Measurements from ENCODE around the gene B4GALT4.
"Not testable (repeated sequence)": the region's sequence is repeated elsewhere in the genome, so short reads cannot be mapped to it uniquely, and the experiment has no call there.

Gene B4GALT4, protein sequence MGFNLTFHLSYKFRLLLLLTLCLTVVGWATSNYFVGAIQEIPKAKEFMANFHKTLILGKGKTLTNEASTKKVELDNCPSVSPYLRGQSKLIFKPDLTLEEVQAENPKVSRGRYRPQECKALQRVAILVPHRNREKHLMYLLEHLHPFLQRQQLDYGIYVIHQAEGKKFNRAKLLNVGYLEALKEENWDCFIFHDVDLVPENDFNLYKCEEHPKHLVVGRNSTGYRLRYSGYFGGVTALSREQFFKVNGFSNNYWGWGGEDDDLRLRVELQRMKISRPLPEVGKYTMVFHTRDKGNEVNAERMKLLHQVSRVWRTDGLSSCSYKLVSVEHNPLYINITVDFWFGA

DNA sequence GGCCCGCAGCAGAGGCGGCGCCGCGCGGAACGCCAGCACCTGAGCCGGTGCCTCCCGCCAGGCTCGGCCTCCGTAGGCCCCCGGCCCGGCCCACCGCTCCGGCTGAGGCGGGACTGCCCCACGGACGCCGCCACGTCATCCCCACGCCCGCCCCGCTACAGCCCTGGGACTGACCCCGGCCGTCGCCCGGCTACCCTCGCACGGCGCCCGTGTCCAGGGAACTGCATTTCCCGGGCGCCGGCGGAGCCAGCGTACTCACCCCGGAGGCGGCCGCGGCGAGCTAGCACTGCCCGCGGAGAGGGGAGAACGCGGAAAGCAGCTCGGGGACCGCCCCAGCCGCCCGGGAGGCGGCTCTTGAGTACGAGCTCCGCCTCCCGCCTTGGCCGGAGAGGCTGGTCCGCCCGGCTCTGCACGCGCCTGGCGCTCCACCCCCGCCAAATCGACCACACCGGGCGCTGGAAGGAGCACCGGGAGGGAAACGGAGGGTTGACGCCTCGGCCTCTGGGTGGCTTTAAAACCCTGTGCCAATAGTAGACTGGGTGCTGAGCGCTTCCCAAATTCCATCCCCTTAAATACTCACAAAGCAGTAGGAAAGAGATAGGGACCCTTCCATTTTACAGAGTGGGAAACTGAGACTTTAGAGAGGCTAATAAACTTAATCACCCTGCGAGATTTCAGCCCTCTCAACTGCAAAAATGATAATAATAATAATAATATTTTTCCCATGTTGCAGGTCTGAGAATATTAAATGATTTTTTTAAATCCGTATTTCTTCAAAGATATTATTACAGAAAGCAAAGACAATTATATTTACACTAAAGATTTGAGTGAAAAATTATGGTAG, at the start of gene B4GALT4:
Gene B4GALT4 (minus strand): TSS at position 288 of the 844 bp plus-strand sequence. CDS start 10,779 bp downstream, outside the sequence.
- DNase-seq, result peak in 54 of 56 donors; percentile 10 to 85 (median 66)

- no peak for DNase-seq
Measured at GRCh38 chr3:119289404-119289770, 48.7 kb upstream of the B4GALT4 start.

DNA sequence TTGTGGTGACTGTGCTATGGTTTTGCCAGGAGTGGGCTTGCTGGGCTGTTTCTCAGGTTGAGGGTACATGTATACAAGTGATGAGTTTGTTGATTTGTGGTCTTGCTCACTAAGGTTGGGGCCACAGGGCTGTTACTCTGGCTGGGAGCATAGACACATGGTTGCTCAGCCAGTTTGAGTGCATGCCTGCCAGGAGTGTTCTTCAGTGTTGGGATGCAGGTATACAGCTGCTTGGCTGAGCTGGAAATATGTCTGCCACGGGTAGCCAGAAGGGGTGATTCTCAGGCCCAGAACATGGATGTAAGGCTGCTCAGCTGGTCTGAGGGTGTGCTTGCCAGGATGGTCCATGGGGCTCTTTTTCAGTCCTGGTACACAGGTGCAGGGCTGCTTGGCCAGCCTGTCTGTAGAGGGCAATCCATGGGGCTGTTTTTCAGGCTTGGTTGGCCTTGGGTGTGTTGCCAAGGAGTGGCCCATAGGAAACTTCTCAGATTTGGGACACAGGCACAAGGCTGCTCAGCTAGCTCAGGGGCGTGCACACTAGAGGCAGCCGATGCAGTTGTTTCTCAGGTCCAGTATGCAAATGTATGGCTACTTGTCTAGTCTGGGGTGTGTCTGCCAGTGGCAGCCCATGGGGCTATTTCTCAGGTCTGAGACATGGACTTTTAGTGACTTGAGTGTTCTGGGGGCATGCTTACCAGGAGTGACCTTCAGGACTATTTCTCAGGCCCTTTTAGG, 48.2 kb upstream of the B4GALT4 start:
- DNase-seq, result no peak

DNA sequence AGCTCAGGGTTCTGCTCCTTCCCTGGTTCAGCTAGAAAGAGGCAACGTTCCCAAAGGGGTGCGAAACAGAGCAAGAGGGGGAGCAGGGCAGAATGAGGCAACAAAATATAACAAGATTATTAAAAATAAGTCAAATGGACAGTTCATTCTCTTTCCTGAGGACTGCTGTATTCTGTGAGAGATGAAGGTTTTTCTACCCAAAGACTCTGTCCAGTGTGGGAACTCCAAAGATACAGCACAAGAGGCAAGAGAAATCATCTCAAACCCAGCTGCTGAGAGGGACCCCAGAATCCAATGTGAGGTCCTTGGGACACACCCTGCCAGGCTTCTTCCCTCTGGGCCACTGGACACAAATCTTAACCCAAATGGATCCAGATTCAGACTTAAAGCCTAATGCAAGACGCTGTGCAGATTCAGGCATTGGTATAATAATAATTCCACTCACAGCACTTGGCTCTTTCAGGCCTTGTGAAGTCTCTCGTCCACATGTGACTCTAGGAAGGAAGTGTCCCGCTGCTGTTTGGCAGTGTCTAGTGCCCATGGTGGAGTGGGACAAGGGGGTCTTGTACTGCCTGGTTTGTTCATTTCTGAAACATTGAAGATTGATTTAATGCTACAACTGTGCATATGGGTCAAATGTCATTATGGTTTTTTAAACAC, 39.0 kb upstream of the B4GALT4 start:
- peak in 7 of 56 donors; percentile 12 to 59 (median 31) for DNase-seq

- DNase-seq, result peak in 20 of 56 donors; percentile 7 to 61 (median 28)
Measured at GRCh38 chr3:119279101-119279554, 38.5 kb upstream of the B4GALT4 start.

GRCh38 chr3:119276680-119277079, 36.0 kb upstream of the B4GALT4 start:
- DNase-seq, result no peak

- not testable (repeated sequence) for DNase-seq
Measured at GRCh38 chr3:119270212-119270611, 29.5 kb upstream of the B4GALT4 start.

- no peak for DNase-seq
Measured at GRCh38 chr3:119261055-119261454, 20.4 kb upstream of the B4GALT4 start.

DNA sequence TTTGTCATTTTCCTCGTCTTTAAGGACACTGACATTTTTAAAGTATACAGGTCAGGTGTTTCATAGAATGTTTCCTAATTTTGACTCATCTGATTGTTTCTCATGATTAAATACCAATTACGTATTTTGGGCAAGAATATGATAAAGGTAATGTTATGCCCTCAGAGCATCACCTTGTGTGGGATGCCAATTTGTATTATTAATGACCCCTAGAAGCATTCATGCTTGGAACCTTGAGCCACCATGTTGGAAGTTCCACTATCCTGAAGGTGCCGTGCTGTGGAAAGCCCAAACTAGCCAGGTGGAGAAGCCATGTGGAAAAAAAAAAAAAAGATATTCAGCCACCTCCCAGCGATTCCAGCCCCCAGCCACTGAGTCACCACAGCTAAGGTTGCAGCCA, 19.1 kb upstream of the B4GALT4 start:
- DNase-seq, result no peak

DNA sequence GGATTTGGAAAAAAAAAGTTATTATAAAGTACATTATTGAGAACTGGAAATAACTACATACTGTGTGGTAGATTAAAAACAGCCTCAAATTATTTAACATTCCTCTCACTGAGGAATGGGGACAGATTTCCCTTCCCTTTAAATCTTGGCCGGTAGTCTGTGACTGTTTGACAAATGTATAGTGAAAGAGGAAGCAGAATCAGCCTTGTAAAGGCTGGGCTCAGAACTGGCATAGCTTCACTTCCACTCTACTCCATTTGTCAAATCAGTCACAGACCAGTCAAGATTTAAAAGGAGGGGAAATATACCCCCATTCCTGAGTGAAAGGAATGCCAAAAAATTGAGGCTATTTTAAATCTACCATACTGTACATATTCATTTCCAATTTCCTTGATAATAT, 18.2 kb upstream of the B4GALT4 start:
- DNase-seq, result no peak

DNA sequence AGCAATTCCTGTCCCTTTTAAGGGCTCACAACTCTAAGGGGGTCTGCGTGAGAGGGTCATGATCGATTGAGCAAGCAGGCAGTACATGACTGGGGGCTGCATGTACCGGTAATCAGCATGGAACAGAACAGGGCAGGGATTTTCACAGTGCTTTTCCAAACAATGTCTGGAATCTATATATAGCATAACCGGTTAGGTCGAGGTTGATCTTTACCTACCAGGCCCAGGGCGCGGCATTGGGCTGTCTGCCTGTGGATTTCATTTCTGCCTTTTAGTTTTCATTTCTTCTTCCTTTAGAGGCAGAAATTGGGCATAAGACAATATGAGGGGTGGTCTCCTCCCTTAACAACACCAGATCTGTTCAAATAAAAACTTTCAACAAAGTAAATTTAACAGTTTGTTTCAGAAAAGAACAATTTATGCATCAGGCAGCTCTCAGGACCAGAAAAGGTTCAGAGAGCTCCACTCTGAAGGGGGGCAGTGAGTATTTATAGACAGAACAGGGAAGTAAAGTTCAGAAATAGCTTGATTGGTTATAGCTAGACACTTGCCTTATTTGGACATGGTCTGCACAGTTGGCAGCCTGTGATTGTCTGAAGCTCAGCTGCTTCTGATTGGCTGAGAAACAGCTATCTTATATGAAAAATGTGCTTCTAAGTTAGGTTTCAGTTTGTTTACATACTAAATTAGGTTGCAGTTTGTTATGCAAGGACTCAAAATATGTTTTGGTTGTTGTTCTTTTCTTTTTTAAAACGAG, 17.2 kb upstream of the B4GALT4 start:
- no peak for DNase-seq

GRCh38 chr3:119257111-119257510, 16.4 kb upstream of the B4GALT4 start:
- DNase-seq, result no peak

DNA sequence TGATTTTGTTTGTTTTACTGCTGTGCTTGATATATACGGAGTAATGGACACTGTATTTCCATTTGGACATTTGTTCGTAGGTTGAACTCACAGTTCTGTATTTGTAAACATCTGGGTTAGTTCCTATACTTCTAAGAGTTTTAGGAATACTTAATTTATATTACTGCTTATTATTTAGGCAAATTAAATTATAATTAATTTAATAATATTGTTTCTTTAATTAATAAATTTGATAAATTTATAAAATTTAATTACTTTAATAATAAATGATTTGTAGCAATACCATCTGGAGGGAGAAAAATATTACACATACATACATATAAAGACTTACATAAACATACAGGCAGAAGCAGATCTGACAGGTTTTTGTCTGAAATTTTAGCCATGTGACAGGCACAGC, 14.5 kb upstream of the B4GALT4 start:
- DNase-seq, result no peak

GRCh38 chr3:119245778-119246177, 5.1 kb upstream of the B4GALT4 start:
- DNase-seq, result peak in 5 of 56 donors; percentile 3 to 16 (median 12)

- DNase-seq, result no peak
Measured at GRCh38 chr3:119243712-119244111, 3.0 kb upstream of the B4GALT4 start.

GRCh38 chr3:119243058-119243529, 2.4 kb upstream of the B4GALT4 start:
- DNase-seq, result not testable (repeated sequence)

DNA sequence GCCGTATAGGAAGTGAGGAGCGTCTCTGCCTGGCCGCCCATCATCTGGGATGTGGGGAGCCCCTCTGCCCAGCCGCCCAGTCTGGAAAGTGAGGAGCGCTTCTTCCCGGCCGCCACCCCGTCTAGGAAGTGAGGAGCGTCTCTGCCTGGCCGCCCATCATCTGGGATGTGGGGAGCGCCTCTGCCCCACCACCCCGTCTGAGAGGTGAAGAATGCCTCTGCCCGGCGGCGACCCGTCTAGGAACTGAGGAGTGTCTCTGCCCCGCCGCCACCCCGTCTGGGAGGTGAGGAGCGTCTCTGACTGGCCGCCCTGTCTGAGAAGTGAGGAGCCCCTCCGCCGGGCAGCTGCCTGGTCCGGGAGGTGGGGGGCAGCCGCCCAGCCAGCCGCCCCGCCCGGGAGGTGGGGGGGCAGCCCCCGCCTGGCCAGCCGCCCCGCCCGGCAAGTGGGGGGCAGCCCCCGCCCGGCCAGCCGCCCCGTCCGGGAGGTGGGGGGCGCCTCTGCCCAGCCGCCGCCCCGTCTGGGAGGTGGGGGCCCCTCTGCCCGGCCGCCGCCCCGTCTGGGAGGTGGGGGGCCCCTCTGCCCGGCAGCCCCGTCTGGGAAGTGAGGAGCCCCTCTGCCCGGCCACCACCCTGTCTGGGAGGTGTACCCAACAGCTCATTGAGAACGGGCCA, 1.8 kb upstream of the B4GALT4 start:
- DNase-seq, result not testable (repeated sequence)

- DNase-seq, result peak in 15 of 56 donors; percentile 18 to 65 (median 47)
Measured at GRCh38 chr3:119240101-119240590, 532 bp downstream of the B4GALT4 start.

GRCh38 chr3:119239206-119239820, 1.4 kb downstream of the B4GALT4 start:
- no peak for DNase-seq

Measured in amygdala (tissue), 56 donors.